MG63 (cell line): Measurements from ENCODE around the gene SARS1. TPM values are rescaled to one million over a fixed set of nuclear protein-coding genes. Genes with fewer than 3 reads are reported as not detected.

Experiments used
- DNase-seq: peaks from one replicate; pipeline ENCODE4 v3.0.0-alpha.2; 2020
- H3K27me3 ChIP-seq: fragments of 250-450 bp; sonication (Bioruptor Pico); 2 replicates; pipeline ENCODE4 v1.5.1; 2020; ENCODE audit warnings: mild to moderate bottlenecking, moderate library complexity
- H3K36me3 ChIP-seq: fragments of 250-450 bp; sonication (Bioruptor Pico); 2 replicates; pipeline ENCODE4 v1.5.1; 2020; ENCODE audit warnings: mild to moderate bottlenecking, moderate library complexity
- H3K4me3 ChIP-seq: fragments of 250-450 bp; sonication (Bioruptor Pico); 2 replicates; pipeline ENCODE4 v1.5.1; 2020; ENCODE audit warnings: mild to moderate bottlenecking, moderate library complexity
- H3K9me3 ChIP-seq: fragments of 250-450 bp; sonication (Bioruptor Pico); 2 replicates; pipeline ENCODE4 v1.5.1; 2020; ENCODE audit warnings: mild to moderate bottlenecking, moderate library complexity
- total RNA-seq: library from RNA; depleted of rRNA; stranded (reverse); fragments of >200 nt; shearing (Covaris generic); gene quantifications from 2 replicates; pipeline ENCODE4 v1.2.3, GENCODE V29; 2014; ENCODE audit warnings: low replicate concordance

SARS1 gene
- total RNA-seq, 1 experiment from 2014 or later: 751 TPM

GRCh38 chr1:109272021-109272799 lies 58.5 kb downstream of the SARS1 start:
- Histone ChIP-seq H3K36me3 (no peaks in the 10 kb centered on the region; the same call in none of the 2 replicates), H3K4me3 (no peak overlapping the region), H3K9me3 (peaks cover 7% of the 10 kb centered on the region), H3K27me3 (no peaks in the 10 kb centered on the region)
- no peak for DNase-seq

- no peak overlapping the region for H3K4me3 ChIP-seq
- no peaks in the 10 kb centered on the region for H3K27me3 ChIP-seq
- peaks cover 5% of the 10 kb centered on the region for H3K36me3 ChIP-seq
- DNase-seq: no peak
- H3K9me3 ChIP-seq: peaks cover 6% of the 10 kb centered on the region
Measured at GRCh38 chr1:109272831-109273547, 59.3 kb downstream of the SARS1 start.

- H3K27me3 ChIP-seq: no peaks in the 10 kb centered on the region
- H3K4me3 ChIP-seq: no peak overlapping the region
- H3K9me3 ChIP-seq: no peaks in the 10 kb centered on the region
- peaks cover 13% of the 10 kb centered on the region for H3K36me3 ChIP-seq
- DNase-seq: no peak
Measured at GRCh38 chr1:109273570-109274288, 60.0 kb downstream of the SARS1 start.

GRCh38 chr1:109274533-109275476 lies 61.1 kb downstream of the SARS1 start:
- H3K36me3 ChIP-seq: peaks cover 21% of the 10 kb centered on the region
- no peaks in the 10 kb centered on the region for H3K9me3 ChIP-seq
- no peak overlapping the region for H3K4me3 ChIP-seq
- no peak for DNase-seq
- H3K27me3 ChIP-seq: no peaks in the 10 kb centered on the region

GRCh38 chr1:109275706-109276345 lies 62.1 kb downstream of the SARS1 start:
- Histone ChIP-seq H3K9me3 (no peaks in the 10 kb centered on the region), H3K27me3 (no peaks in the 10 kb centered on the region), H3K4me3 (no peak overlapping the region), H3K36me3 (peaks cover 31% of the 10 kb centered on the region)
- no peak for DNase-seq

GRCh38 chr1:109277434-109278204 lies 63.9 kb downstream of the SARS1 start:
- H3K36me3 ChIP-seq: peaks cover 40% of the 10 kb centered on the region
- DNase-seq: peak; percentile 78
- H3K27me3 ChIP-seq: no peaks in the 10 kb centered on the region
- H3K4me3 ChIP-seq: no peak overlapping the region
- H3K9me3 ChIP-seq: no peaks in the 10 kb centered on the region

GRCh38 chr1:109279615-109280278 lies 66.0 kb downstream of the SARS1 start:
- H3K36me3 ChIP-seq: peaks cover 40% of the 10 kb centered on the region
- H3K4me3 ChIP-seq: no peak overlapping the region
- DNase-seq: no peak
- no peaks in the 10 kb centered on the region for H3K9me3 ChIP-seq
- no peaks in the 10 kb centered on the region for H3K27me3 ChIP-seq

GRCh38 chr1:109280862-109281261 lies 67.1 kb downstream of the SARS1 start:
- no peaks in the 10 kb centered on the region for H3K27me3 ChIP-seq
- H3K36me3 ChIP-seq: peaks cover 40% of the 10 kb centered on the region
- DNase-seq: no peak
- H3K4me3 ChIP-seq: no peak overlapping the region
- H3K9me3 ChIP-seq: no peaks in the 10 kb centered on the region

GRCh38 chr1:109281680-109282496 lies 68.2 kb downstream of the SARS1 start:
- H3K36me3 ChIP-seq: peaks cover 40% of the 10 kb centered on the region
- H3K4me3 ChIP-seq: peak overlapping the region; percentile 65
- H3K9me3 ChIP-seq: no peaks in the 10 kb centered on the region
- no peaks in the 10 kb centered on the region for H3K27me3 ChIP-seq
- no peak for DNase-seq

- Histone ChIP-seq H3K27me3 (no peaks in the 10 kb centered on the region), H3K36me3 (peaks cover 39% of the 10 kb centered on the region), H3K9me3 (no peaks in the 10 kb centered on the region), H3K4me3 (peak overlapping the region; percentile 65)
- DNase-seq: no peak
Measured at GRCh38 chr1:109282497-109282951, 68.8 kb downstream of the SARS1 start.

GRCh38 chr1:109282952-109283747 lies 69.4 kb downstream of the SARS1 start, which contains the start of gene PSRC1:
PSRC1 (minus strand) TSS chr1:109283145.
- peaks cover 33% of the 10 kb centered on the region for H3K36me3 ChIP-seq
- peak; percentile 99 for DNase-seq
- H3K4me3 ChIP-seq: peak within 1 kb of the TSS; percentile 65
- H3K9me3 ChIP-seq: no peaks in the 10 kb centered on the region
- no peaks in the 10 kb centered on the region for H3K27me3 ChIP-seq

- no peaks in the 10 kb centered on the region for H3K9me3 ChIP-seq
- H3K27me3 ChIP-seq: no peaks in the 10 kb centered on the region
- peaks cover 26% of the 10 kb centered on the region for H3K36me3 ChIP-seq
- DNase-seq: no peak
- H3K4me3 ChIP-seq: peak overlapping the region; percentile 65
Measured at GRCh38 chr1:109283748-109284600, 70.3 kb downstream of the SARS1 start.
